RWPE1 (cell line): ENCODE results near the gene BYSL.

ENCODE experiments used
- CTCF ChIA-PET: fragments of 350-600 bp; sonication (Branson Sonifier 250); formaldehyde crosslinking; extraction: SDS; loops from one replicate; lab custom pipeline; 2021; lab: Yijun Ruan, JAX
- POLR2A ChIA-PET: fragments of 400-600 bp; formaldehyde crosslinking; extraction: SDS; loops from one replicate; lab custom pipeline; 2020; ENCODE audit warnings: antibody characterized with exemption; ENCODE audit not compliant: low non-redundant PET; lab: Yijun Ruan, JAX
- DNase-seq: peaks from one replicate; pipeline ENCODE4 v3.0.0; 2012; ENCODE audit warnings: low spot score
- H3K27ac ChIP-seq: fragments of 450-650 bp; 2 replicates; pipeline ENCODE4 v1.5.1; 2017
- TF ChIP-seq, protein P1 (sequence below): fragments of 450-650 bp; conservative IDR thresholded peaks from 2 replicates; pipeline ENCODE4 v1.5.1; 2017; ENCODE audit warnings: low read depth, mild to moderate bottlenecking

The BYSL gene

DNA sequence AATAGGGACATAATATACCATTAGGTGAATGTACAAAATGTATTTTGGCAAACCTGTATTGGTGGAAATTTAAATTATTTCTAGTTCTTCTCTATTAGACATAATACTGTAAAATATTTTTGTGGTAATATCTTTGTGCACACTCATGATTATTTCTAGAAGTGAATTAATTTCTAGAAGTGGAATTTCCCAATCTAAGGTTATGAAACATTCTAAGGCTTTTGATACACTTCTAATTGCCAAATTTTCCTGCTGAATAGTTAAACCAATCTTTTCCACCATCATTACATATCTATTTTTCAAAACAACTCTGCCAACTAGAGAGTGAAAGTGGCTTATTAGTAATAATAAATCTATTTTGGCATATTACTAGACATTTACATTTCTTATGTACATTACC lies 22.2 kb downstream of the BYSL start:
- CTCF ChIA-PET, result no interaction called here
- POLR2A ChIA-PET, result no interaction called here
- no peak overlapping the region for H3K27ac ChIP-seq
- TF ChIP-seq, protein P1, sequence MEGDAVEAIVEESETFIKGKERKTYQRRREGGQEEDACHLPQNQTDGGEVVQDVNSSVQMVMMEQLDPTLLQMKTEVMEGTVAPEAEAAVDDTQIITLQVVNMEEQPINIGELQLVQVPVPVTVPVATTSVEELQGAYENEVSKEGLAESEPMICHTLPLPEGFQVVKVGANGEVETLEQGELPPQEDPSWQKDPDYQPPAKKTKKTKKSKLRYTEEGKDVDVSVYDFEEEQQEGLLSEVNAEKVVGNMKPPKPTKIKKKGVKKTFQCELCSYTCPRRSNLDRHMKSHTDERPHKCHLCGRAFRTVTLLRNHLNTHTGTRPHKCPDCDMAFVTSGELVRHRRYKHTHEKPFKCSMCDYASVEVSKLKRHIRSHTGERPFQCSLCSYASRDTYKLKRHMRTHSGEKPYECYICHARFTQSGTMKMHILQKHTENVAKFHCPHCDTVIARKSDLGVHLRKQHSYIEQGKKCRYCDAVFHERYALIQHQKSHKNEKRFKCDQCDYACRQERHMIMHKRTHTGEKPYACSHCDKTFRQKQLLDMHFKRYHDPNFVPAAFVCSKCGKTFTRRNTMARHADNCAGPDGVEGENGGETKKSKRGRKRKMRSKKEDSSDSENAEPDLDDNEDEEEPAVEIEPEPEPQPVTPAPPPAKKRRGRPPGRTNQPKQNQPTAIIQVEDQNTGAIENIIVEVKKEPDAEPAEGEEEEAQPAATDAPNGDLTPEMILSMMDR, result no peak
- DNase-seq, result no peak

DNA sequence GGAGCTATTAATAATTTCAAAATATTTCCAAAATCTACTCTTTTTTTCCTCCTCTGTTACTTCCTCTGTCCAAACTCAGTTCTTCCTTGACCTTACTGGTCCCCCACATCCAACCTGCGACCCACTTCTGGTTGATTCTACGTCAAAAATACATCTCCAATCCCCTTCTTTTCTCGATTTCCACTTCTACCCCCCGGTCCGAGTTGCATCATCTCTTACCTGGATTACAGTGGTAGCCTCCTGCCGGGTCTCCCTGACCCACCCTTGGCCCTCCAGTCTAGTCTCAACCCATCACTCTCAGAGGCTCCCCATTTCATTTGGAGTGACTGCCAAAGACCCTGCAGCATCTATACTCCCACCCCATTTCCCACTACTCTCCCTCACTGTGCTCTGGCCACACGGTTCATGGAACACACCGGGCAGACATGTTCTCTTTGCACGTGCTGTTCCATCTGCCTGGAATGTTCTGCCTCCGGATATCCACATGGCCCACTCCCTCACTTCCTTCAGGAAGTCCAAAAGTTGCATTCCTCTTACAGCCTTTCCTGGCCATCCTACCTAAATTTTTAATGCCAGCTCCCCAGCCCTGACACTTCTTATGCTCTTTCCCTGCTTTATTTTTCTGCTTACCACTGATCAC lies 26.4 kb downstream of the BYSL start:
- TF ChIP-seq, protein P1, result no peak
- ChIA-PET POLR2A (no interaction called here), CTCF (no interaction called here)

DNA sequence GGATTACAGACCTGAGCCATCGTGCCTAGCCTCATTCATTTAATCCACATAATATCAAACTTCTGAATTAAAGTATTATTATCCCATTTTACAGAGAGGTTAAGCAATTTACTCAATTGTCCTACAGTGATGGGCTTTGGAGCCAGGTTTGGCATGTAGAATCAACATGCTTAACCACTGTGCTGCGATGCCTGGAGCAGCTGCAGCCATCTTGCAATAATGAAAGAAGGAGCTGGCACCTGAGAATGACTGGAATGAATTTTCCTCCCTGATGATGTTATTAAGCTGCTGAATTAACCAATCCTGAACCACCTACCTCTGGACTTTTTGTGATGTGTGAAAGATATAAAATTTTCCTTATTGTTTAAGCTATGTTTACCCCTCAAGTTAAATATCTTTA lies 33.4 kb downstream of the BYSL start:
- POLR2A ChIA-PET, result no interaction called here
- DNase-seq, result no peak
- CTCF ChIA-PET, result no interaction called here
- TF ChIP-seq, protein P1, result no peak
- H3K27ac ChIP-seq, result no peak overlapping the region

More for the DNA sequence above, 26.4 kb downstream of the BYSL start:
- no peak for DNase-seq
- no peak overlapping the region for H3K27ac ChIP-seq

GRCh38 chr6:41955412-41955811 lies 34.1 kb downstream of the BYSL start:
- TF ChIP-seq, protein P1, result no peak
- H3K27ac ChIP-seq, result no peak overlapping the region
- no peak for DNase-seq
- POLR2A ChIA-PET, result no interaction called here
- CTCF ChIA-PET, result no interaction called here

DNA sequence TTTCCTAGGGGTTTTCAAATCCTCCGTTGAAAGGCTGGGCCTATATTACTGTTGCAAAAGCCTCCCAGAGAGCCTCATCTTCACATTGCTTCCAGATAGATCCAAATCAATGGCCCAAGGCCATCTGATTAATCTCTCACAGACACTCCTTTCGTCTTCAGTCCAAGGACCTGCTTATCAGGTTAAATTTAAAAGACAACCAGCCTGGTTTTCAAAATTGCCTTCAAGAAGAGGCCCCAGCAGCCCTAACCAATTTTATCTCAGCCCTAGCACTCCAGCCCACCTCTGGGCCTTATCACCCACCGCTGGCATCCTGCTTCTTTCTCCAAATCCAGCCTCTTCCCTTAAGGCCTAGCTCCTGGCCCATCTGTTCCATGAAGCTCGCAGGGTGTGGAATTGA lies 35.8 kb downstream of the BYSL start:
- ChIA-PET CTCF (no interaction called here), POLR2A (no interaction called here)
- TF ChIP-seq, protein P1, result no peak
- H3K27ac ChIP-seq, result no peak overlapping the region
- DNase-seq, result no peak

- ChIA-PET CTCF (no interaction called here), POLR2A (no interaction called here)
- TF ChIP-seq, protein P1, result no peak
- no peak for DNase-seq
- no peak overlapping the region for H3K27ac ChIP-seq
Measured at GRCh38 chr6:41958022-41958856, 36.9 kb downstream of the BYSL start.
